Esophagus squamous epithelium (tissue), 5 donors: ENCODE data around the gene MAP3K12. TPM values are rescaled to one million over a fixed set of nuclear protein-coding genes. Genes with fewer than 3 reads are reported as not detected.

Source experiments
- DNase-seq: peaks from one replicate; lab custom pipeline; 2025; lab: John Stamatoyannopoulos, UW
- H3K27ac ChIP-seq, 4 donors: fragments of 200-600 bp; sonication (generic); one replicate each; pipeline ENCODE4 v1.5.1; 2016 to 2019; ENCODE audit warnings: mild to moderate bottlenecking in 1 of 4
- H3K27me3 ChIP-seq, 4 donors: fragments of 200-600 bp; sonication (generic); 1 replicate in 3 of 4; 2 replicates in 1 of 4; pipeline versions ENCODE4 v1.5.1 to v1.6.0; 2017 to 2021; ENCODE audit warnings: antibody characterized with exemption in 1 of 4
- H3K36me3 ChIP-seq, 3 donors: fragments of 200-600 bp; sonication (generic); one replicate each; pipeline ENCODE4 v1.5.1; 2016 to 2019
- H3K4me1 ChIP-seq, 3 donors: fragments of 200-600 bp; sonication (generic); one replicate each; pipeline ENCODE4 v1.5.1; 2017 to 2019
- H3K4me3 ChIP-seq, 4 donors: fragments of 200-600 bp; sonication (generic); 1 replicate in 3 of 4; 2 replicates in 1 of 4; pipeline ENCODE4 v1.5.1; 2016 to 2019; ENCODE audit warnings: mild to moderate bottlenecking in 2 of 4, moderate library complexity in 1 of 4
- H3K9me3 ChIP-seq, 3 donors: fragments of 200-600 bp; sonication (generic); one replicate each; pipeline ENCODE4 v1.5.1; 2016 to 2019
- POLR2A ChIP-seq, 4 donors: fragments of 450-650 bp; IDR thresholded peaks; one replicate each; pipeline ENCODE4 v1.6.1; 2017; ENCODE audit warnings: antibody characterized with exemption in 4 of 4, mild to moderate bottlenecking in 4 of 4, moderate library complexity in 3 of 4
- WGBS, 2 donors: methylation state at CpG; one replicate each; pipeline ENCODE4 v1.1.5; 2018; 5-methylcytosine and 5-hydroxymethylcytosine counted together
- intact Hi-C: fragments of 100-400 bp; cut with DNase I; formaldehyde crosslinking; loops from one replicate; pipeline ENCODE4 v1.15.0; 2022
- total RNA-seq, 4 donors: library from RNA; depleted of rRNA; stranded (reverse); fragments of >200 nt; gene quantifications; one replicate each; pipeline ENCODE4 v1.1.0, GENCODE V29; 2016
- TF ChIP-seq, protein P1 (sequence below), 6 experiments: fragments of 450-650 bp in 4 of 6; fragments of 200-600 bp in 2 of 6; sonication (generic) in 2 of 6; IDR thresholded peaks; one replicate each; pipeline ENCODE4 v1.5.1; 2016 to 2019; ENCODE audit warnings: antibody characterized with exemption in 6 of 6, mild to moderate bottlenecking in 4 of 6, moderate library complexity in 4 of 6
- donor health status: DM: yes; HTN: yes; CAD: no.

Gene MAP3K12
- total RNA-seq, 4 donors from 2014 or later: 0.80 to 8.4 (median 2.7) TPM

DNA sequence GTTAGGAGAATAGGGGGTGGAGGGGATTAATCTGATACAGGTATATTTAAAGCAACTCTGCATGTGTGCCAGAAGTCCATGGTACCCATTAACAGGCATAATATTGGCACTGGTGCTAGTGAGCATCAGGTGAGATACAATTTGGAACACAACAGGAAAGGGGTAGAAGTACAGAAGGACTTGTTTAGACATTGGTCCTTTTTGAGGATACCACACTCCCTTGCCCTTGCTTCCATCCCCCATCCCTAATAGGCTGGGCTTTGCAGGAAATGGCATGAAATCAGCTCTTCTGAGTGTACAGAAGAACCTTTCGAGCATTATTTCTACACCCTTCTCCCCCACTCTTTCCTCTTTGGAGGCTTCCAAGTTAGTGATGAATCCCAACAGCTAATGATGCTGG is 31.0 kb downstream of the MAP3K12 start:
- WGBS, 2 donors: 57 to 77% methylated on average over 1 of the region's 1 CpG
- Histone ChIP-seq H3K9me3 (no peaks in the 10 kb centered on the region), H3K4me3 (no peak overlapping the region), H3K27ac (no peak overlapping the region), H3K36me3 (peaks cover 50 to 100% (median 80%) of the 10 kb centered on the region in 3 donors), H3K4me1 (peaks cover 0 to 55% (median 22%) of the 10 kb centered on the region in 3 donors), H3K27me3 (no peaks in the 10 kb centered on the region)
- no peak for DNase-seq
- intact Hi-C loops: no loop called here
- TF ChIP-seq, protein P1, sequence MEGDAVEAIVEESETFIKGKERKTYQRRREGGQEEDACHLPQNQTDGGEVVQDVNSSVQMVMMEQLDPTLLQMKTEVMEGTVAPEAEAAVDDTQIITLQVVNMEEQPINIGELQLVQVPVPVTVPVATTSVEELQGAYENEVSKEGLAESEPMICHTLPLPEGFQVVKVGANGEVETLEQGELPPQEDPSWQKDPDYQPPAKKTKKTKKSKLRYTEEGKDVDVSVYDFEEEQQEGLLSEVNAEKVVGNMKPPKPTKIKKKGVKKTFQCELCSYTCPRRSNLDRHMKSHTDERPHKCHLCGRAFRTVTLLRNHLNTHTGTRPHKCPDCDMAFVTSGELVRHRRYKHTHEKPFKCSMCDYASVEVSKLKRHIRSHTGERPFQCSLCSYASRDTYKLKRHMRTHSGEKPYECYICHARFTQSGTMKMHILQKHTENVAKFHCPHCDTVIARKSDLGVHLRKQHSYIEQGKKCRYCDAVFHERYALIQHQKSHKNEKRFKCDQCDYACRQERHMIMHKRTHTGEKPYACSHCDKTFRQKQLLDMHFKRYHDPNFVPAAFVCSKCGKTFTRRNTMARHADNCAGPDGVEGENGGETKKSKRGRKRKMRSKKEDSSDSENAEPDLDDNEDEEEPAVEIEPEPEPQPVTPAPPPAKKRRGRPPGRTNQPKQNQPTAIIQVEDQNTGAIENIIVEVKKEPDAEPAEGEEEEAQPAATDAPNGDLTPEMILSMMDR (IDR thresholded peaks at IDR 0.05): no peak
- TF ChIP-seq POLR2A (IDR thresholded peaks at IDR 0.05): no peak

DNA sequence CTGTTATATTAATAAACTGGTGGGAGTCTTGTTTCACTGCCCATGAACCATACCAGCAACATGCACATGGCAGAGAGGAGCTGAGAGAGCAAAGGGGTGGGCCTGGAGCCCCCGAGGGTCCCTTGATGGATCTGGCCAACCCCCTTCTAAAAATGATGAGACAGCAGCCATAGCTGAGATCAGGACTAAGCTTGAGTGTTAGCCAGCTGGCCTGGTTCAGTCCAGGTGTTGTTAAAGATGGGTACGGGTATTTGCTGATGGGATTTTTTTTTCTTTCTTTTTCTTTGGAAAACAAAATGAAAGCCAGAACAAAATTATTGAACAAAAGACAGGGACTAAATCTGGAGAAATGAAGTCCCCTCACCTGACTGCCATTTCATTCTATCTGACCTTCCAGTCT is 31.4 kb downstream of the MAP3K12 start:
- H3K27ac ChIP-seq: no peak overlapping the region
- peaks cover 0 to 55% (median 22%) of the 10 kb centered on the region in 3 donors for H3K4me1 ChIP-seq
- intact Hi-C loops: no loop called here
- TF ChIP-seq, protein P1 (IDR thresholded peaks at IDR 0.05): no peak
- no peak for TF ChIP-seq POLR2A (IDR thresholded peaks at IDR 0.05)
- no peaks in the 10 kb centered on the region for H3K27me3 ChIP-seq
- H3K4me3 ChIP-seq: no peak overlapping the region
- WGBS, 2 donors: 51 to 63% methylated on average over 2 of the region's 2 CpGs
- peaks cover 54 to 100% (median 84%) of the 10 kb centered on the region in 3 donors for H3K36me3 ChIP-seq
- no peaks in the 10 kb centered on the region for H3K9me3 ChIP-seq
- DNase-seq: no peak

DNA sequence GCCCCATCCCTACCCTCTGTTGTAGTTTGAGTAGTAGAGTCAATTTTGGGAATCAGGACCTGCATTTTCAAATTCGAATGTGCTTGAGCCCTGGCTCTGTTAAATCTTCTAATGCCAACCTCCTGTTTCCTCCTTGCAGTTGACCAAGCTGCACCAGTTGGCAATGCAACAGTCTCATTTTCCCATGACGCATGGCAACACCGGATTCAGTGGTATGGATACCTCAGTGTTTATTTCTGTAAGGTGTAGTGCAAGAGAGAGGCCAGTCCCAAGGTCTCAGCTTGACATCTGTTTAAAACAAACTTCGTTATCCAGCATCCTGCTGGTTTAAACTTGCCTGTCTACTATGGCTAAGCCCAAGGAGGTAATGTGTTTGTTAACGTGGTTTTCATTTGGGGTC is 32.2 kb downstream of the MAP3K12 start:
- no peaks in the 10 kb centered on the region for H3K27me3 ChIP-seq
- 47 to 50% methylated on average over 5 of the region's 5 CpGs for WGBS, 2 donors
- peaks cover 62 to 100% (median 87%) of the 10 kb centered on the region in 3 donors for H3K36me3 ChIP-seq
- H3K4me1 ChIP-seq: peaks cover 0 to 56% (median 22%) of the 10 kb centered on the region in 3 donors
- no peaks in the 10 kb centered on the region for H3K9me3 ChIP-seq
- intact Hi-C loops: no loop called here
- no peak for DNase-seq
- no peak overlapping the region for H3K4me3 ChIP-seq
- no peak for TF ChIP-seq POLR2A (IDR thresholded peaks at IDR 0.05)
- TF ChIP-seq, protein P1 (IDR thresholded peaks at IDR 0.05): no peak
- H3K27ac ChIP-seq: no peak overlapping the region

DNA sequence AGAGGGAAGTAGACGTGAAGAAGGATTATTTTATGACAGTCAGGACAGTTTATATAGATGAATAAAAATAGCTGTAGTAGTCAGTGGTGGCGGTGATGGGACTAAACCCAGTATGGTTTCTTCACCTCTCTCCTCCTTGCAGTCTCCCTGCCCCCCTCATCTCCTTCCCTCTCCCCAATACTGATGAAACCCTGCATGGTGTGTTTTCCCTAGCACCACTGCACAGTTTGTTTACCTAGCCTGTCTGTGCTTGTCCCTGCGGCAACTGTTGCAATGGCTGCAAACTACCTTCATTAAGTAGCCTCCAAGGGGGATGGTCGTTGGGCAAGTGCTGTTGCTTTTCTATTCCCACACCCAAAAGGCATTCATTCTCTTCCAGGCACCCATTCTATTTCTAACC is 32.6 kb downstream of the MAP3K12 start:
- peaks cover 0 to 58% (median 22%) of the 10 kb centered on the region in 3 donors for H3K4me1 ChIP-seq
- H3K9me3 ChIP-seq: no peaks in the 10 kb centered on the region
- DNase-seq: no peak
- intact Hi-C loops: no loop called here
- H3K36me3 ChIP-seq: peaks cover 65 to 100% (median 87%) of the 10 kb centered on the region in 3 donors
- no peak overlapping the region for H3K4me3 ChIP-seq
- no peaks in the 10 kb centered on the region for H3K27me3 ChIP-seq
- 35 to 46% methylated on average over 4 of the region's 4 CpGs for WGBS, 2 donors
- TF ChIP-seq POLR2A (IDR thresholded peaks at IDR 0.05): no peak
- TF ChIP-seq, protein P1 (IDR thresholded peaks at IDR 0.05): no peak
- no peak overlapping the region for H3K27ac ChIP-seq

DNA sequence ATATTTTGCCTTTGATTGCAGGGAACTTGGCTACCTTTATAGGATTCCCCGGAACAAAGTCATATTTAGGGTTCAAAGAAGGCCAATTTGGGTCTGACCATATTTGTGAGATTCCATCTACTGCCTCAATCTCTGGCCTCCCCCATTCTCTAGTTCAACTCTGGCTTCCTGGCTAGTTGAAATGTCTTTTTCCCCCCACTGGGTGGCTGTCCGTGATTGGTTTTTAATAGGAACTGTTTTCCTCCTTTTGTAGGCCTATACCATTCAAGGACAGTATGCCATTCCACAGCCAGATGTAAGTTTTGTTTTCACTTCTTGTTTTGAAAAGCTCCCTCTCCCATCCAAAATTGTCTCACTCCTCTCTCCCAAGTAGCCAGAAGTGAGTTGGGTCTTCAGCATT is 33.6 kb downstream of the MAP3K12 start:
- no peak for DNase-seq
- TF ChIP-seq, protein P1 (IDR thresholded peaks at IDR 0.05): peak in 1 of 6 experiments; percentile 9
- no peak for TF ChIP-seq POLR2A (IDR thresholded peaks at IDR 0.05)
- Histone ChIP-seq H3K27ac (peak overlapping the region in 1 of 4 donors; percentile 4), H3K36me3 (peaks cover 75 to 100% (median 87%) of the 10 kb centered on the region in 3 donors), H3K27me3 (no peaks in the 10 kb centered on the region), H3K4me3 (no peak overlapping the region), H3K4me1 (peaks cover 0 to 67% (median 25%) of the 10 kb centered on the region in 3 donors), H3K9me3 (no peaks in the 10 kb centered on the region)
- intact Hi-C loops: no loop called here
- WGBS, 2 donors: 52 to 58% methylated on average over 2 of the region's 2 CpGs
